Pons (tissue), 1 donor: ENCODE results near the gene FAM83G.

Experiments used
- DNase-seq: peaks from one replicate; pipeline ENCODE4 v3.0.0-alpha.2; 2016; ENCODE audit warnings: low spot score

FAM83G gene

DNA sequence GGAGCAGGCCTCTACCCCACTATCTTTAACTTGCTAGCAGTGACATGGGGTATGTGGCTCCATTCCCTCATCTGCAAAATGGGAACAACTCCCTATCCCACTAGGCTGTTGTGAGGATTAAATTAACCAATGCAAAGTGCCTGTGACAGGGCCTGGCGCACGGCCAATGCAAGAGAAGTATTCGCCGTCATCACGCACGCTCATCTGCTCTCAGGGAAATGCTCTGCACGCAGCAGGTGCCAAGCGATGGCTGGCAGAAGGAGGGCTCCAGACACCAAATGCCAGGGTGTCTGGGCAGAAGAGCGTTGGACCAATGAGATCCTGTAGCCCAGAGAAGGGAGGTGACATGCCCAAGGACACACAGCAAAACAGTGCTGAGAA is 17.3 kb downstream of the FAM83G start:
- no peak for DNase-seq

DNA sequence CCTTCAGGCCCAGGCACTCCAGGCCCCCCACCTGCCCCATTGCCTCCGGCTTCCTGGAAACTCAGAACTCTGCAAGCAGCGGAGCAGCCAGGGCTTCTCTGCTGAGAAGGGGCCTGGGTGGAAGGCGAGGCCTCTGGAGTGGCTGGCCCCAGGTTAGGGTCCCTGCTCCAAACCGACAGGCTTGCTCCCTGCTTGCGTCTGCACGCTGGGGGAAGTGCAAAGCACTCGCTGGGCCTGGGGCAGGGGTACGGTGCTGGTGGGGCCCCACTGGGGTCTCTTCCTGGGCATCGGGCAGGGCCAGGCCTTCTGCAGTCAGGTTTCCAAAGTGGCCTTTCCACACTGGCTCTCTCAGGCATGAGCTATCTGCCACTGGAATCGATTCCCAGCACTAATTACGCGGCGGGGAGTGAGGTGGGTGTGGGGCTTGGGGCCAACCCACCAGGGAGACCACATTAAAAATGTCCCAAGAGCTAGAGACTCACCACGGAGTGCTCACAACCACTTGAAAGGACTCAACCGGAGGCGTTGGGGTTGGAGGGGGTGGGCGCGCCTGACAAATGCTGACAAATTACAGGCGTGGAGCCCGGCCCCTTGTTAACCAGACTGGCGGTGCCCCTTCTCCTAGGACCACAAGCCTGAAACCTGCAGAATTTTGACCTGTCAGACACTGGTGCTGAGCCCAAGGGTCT is 17.9 kb downstream of the FAM83G start:
- DNase-seq = no peak

DNA sequence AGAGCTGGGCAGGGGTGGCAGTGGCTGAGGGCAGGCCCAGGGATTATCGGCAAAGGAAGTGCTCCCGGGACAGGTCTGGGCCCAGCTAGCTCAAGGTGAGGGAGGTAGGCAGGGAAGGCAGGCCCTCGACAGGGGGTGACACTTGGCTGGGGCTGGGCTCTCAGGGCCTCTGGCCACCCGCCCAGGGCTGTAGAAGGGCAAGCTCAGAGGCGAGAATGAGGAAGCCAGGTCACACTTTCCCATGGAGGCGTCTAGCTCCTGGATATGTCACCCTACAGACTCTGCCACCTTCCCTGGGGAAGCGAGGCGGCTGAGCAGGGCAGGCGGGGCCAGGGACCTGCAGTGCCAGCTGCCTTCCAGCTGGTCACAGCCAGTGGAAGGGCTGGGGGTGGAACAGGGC is 19.1 kb downstream of the FAM83G start:
- DNase-seq = no peak

DNA sequence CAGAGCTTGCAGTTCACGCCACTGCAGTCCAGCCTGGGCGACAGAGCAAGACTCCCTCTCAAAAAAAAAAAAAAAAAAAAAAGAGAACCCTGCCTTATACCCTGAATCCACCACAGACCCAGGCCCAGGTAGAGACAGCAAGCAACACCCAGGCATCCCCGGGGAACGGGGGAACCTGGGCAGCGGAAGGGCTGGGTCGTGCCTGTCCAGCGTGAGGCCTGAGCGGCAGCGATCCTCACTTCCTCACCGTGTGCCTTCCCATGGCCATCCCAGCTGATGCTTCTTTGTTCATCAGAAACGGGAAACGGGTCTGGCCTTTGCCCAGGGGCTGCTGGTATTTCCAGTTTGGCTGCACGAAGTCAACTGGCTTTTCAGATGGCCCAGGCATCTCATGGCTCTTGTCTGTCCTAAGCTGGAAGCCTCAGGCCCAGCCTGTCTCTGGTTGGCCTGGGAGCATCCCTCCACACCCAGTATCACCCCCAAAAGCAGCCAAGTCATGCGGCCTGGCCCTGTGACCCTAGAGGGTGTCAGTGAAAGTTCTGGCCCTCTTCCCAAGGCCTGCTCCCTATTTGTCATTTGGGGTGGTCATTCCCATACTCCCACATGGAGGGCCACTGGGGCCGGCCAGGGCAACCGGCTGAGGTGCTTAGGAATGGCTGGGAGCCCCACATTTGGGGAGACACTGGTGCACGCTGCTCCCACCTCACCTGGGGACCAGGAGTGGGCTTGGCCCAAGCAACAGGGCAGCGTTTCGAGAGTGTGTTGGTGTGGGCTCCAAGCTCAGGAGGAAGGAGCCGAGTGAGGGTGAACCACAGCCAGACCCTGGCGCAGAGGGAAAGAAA is 20.1 kb downstream of the FAM83G start:
- no peak for DNase-seq

DNA sequence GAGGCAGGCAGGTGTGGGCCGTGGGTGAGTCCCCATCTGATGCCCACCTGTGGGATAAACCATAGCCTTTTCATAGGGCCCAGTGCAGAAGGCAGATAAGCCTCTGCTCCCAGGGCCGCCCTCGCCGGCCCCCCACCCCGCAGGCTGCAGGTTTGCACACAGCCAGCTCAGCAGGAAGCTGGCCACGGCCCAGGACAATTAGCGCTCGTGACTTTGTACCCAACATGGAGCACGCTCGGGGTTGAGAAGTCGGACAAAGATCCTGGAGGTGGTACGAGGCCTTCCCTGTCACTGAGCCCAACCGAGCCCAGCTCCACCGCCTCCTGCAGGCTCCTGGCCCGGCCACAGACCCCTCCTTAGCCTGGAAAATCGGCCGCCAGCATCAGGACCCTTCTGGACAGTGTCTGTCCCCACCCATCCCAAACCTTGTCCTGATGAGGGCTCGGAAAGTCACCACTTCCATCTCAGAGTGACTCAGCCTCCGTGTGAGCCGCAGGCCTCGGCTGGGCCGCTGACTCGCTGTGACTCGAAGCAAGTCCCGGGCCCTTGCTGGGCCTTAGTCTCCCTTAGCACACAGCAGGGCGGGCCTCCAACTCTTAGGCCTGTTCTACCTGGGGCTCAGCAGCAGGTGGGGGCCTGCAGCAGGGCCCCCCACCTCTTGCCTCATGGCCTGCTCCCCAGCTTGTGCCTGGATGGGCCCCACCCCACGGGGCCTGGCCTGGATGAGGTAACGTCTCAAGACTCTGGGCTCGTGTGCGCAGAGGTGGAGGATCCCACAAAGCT is 22.7 kb downstream of the FAM83G start:
- DNase-seq = no peak

DNA sequence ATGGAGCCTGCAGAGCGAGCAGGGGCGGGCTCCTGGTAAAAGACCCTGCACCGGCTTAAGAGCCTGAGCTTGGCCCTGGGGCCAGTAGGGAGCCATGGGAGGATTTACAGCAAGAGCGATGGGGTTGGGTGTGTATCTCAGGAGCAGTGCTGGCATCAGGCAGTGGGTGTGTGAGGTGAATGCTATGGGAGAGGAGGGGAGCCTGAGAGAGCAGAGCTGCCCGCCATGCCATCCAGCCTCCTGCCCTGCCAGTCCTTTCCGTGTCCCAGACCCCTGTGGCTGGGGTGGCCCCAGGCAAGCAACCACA is 23.3 kb downstream of the FAM83G start:
- DNase-seq = no peak

DNA sequence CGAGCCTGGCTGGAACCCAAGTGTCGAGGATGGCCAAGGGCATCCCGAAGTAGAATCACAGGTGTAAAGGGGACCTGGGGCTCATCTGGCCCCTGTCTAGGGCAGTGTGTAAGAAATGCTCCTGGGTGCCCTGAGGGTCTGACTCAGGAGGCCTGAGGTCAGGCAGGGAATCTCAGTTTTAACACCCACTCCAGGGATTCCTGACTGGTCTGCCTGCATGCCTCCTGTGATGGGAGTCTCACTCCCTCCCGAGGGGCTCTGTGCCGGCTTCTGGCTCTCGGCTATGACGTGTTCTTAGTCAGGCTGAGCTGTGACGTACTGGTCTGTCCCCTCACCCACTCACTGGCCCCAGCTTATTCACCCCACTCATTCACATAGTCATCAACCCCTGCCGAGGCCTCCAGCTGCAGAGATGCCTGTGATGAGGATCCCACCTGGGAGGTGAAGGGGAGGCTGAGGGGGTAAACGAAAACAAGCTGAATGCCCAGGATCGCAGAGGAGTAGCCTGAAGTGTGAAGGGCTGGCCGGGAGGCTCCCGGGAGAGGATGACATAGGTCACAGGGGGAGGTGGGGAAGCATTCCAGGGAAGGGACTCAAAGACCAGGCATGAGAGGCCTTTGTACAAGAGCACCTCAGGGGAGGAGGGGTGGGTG is 23.8 kb downstream of the FAM83G start:
- DNase-seq = no peak

DNA sequence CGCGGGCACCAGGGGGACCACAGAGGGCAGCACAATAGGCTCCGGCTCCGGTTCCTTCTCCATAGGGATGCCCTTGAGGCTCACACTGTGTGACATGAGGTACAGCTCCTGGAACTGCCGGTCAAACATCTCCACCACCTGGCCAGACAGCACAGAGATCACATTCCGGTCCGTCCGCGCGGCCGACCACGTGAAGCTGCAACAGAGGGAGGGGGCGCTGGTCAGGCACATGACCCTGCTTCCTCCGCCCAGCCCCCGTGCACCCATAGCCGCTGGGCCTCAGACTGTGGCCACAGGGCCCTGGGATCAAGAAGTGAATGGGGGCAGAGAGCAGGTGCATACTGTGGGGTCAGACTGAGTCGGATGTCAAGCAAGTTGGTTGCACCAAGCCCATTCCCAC is 25.9 kb downstream of the FAM83G start:
- no peak for DNase-seq

DNA sequence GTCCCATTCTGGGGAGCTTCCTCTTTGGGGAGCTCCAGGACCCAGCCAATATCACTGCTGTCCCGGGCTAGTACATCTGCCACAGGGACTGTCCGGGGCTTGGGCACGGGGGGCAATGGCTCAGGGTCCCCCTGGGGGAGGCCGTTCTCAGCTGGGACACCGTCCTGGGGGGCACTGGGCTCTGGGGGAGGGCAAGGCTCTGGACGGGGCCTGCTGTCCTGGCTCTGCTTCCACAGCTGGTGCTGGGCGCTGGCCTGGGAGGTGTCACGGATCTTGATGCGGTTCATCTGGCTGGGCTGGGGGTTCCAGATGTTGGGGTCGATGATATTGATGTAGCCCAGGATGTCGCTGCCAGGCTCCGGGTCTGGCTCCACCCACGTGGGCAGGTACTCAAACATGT is 26.5 kb downstream of the FAM83G start:
- no peak for DNase-seq

DNA sequence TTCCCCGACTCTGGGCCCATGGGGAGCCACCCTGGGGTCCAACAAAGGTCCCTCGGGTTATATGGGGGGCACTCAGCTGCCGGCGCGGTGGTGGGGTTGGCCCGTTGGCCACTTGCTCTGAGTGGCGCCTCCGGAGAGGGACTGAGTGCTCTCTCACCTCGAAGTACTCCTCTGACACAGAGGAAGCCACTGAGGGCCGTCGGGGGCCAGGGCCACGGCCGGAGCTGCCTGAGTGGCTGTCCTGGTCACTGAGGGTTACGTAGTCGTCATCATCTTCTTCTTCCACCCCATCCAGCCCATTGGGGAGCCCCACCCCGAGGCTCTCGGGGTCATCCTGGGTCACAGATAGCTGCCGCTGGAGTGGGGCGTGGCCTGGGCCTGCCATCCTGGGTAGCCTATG is 26.9 kb downstream of the FAM83G start:
- no peak for DNase-seq

DNA sequence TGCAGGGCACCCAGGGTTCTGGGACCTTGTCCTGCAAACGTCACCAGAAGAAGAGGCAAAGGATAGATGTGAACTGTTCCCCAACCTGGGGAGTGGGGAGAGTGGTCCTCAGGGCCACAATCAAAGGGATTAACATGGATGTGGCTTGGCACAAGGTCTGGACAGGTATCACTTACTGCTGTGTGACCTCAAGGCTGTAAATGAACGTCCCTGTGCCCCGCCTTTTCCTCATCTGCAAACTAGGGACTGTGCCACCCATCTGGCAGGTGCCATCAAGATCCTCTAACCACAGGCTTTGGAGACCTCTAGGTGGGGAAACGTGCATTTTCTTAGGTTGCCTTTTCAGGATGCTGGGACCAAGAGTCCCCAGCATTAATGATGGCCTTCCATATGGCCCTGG is 27.5 kb downstream of the FAM83G start:
- no peak for DNase-seq

DNA sequence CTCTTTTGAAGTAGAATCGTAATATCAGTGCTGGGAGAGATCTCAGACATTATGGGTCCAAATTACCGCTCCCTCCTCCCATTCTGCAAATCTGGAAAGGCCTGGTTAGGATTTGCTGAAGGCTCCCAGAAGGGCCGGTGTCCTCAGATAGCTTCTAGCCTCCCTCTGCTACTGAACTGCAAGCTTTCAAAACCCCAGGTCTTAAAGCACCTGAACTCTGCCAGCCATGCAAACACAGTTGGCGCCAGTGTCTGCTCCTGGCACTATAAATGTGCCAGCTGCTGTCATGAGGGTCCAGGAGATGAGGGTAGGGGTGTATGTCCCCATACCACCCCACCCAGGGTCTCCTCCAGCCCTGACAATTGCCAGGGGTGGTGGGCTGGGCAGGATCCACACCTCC is 28.4 kb downstream of the FAM83G start:
- DNase-seq = no peak

DNA sequence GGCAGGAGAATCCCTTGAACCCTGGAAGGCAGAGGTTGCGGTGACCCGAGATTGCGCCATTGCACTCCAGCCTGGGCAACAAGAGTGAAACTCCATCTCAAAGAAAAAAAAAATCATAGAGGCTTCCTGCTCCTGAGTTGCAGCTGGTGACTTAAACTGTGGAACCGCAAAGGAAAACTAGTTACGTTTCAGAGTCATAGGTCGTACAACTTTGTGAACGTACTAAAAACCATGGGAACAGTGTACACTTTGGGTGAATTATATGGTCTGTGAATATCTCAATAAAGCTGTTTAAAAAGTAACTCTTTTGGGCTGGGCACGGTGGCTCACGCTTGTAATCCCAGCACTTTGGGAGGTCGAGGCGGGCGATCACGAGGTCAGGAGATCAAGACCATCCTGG is 29.0 kb downstream of the FAM83G start:
- no peak for DNase-seq

DNA sequence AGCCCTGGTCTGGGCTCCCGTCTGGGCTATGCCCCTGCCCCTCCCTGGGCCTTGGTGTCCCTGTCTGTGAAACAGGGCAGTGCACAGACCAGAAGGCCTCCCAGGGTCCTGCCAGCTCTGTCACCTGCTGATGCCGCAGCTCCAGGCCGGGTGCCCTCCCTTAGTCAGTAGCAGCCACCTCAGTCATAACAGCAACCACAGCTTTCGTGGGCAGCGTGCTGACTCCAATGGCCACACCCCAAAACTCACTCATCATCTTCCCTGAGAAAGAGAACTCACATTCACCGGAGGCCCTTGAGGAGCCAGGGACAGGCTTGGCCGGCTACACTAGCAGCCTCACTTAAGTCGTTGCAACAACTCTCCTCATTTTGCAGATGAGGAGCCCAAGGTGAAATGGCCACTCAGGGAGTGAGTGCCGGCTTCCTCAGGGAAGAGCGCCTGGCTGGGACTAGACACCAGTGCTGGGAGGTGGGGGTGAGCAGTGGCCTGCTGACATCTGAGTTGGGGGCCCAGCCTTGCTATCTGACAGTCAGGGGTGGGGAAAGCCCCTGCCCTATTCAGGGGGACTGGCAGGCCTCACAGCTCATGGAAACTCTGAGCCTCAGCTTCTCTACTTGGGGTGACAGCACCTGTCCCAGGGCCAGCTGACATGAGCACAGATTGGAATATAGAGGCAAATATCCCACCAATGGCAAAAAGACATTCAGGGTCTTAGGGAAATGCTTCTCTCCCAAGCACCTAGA is 30.0 kb downstream of the FAM83G start:
- no peak for DNase-seq

DNA sequence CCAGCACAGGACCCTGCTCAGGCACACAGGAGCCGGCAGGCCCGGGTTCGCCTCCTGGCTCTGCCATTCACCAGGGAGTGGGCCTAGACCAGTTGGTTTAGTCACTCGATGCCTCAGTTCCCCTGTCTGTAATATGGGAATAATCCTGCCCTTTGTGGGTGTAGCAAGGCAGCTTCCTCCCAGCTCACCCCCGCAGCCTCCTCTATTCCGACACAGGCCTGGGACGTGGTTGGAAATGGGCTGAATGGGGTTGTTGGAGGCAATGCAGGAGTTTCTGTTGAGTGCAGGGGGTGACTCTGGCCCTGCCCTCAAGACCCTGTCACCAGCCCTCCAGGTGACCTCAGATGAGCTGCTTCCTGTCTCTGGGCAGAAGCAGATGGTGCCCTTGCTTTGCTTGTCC is 32.8 kb downstream of the FAM83G start:
- no peak for DNase-seq

DNA sequence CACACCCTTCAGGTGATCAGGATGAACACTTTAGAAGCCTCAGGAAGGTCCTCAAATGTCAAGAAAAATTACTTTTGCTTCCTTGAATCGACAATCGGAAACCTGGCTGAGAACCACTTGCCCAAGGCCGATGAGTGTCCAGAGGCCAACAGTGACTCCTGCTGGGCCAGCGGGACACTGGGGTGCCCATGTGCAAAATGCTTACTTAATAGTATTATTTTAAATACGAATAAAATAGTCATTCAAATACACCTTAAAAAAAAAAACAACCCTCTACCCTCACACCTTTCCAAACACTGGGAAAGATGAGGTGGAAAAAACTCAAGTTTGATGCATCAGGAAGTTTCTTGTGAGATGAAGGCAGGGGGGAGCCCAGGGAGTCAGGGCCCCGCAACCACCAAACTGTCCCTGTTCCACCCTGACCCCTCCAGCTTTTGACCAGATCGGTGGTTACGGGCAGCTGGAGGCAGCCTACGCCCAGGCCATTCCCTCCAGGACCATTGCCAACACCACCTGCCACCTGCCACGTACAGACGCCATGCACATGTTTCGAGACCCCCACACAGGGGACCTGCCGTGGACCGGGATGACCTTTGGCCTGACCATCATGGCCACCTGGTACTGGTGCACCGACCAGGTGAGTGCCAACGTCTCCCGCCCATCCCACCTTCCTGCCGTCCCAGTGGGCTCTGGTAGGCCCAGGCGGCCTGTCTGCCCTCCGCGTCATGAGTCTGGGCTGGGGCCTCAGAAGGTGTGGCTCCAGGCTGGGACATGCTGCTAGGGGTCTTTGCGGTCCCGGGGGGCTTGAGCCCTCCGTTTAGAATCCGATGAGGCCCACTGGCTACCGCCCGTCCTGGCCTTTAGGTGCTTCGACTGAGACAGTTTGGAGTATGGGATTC is 33.7 kb downstream of the FAM83G start:
- no peak for DNase-seq

DNA sequence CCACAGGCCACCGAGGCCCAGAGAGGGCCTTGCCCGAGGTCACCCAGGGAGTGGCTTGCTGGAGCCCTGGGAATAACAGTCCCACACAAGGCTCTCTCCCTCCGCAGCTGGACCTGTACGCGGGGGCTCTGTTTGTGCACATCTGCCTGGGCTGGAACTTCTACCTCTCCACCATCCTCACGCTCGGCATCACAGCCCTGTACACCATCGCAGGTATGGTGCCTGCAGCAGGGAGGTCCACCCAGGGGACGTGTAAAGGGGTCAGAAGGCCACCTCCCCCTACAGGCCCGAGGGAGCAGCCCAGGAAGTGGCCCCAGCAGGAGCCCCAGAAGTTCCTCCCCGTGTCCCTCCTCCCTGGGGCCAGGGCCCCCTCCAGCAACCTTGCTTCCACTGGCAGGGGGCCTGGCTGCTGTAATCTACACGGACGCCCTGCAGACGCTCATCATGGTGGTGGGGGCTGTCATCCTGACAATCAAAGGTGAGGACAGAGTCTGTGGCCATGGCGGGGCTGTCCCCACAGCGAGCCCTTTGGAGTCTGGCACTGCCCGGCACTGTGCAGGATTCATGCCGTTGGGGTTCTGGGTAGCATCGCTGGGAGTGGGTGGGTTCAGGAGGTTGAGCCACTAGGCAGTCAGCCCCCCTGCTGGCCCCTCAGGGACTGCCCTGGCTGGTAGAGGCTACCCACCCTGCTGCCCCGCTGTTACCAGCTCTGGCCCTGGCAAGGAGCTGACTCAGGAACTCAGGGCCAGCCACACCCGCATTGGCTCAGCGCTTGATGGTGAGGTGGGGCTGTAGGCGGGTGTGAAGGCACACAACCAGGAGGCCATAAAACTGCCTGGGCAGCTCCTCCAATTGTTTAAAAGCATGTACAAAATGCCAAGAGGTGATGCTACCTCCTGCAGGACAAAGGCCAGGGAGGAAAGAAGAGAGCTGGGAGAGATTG is 35.3 kb downstream of the FAM83G start:
- DNase-seq = no peak

DNA sequence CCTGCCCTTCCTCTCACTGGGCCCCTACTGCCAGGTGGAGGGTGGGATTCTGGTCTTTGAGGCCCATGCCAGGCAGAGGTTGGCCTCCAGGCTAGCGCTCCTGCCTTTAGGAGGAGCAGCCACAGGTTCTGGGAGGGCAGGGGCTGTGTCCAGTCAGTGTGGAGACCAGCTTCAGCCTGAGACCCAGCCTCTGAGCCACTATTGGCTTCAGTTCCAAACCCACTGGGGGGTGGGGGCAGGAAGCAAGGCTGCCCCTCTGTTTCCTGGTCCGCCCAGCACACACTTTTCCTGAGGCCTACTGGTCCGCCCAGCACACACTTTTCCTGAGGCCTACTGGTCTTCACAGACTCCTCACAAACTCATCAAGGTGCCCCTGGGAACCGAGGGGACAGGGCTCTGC is 36.2 kb downstream of the FAM83G start:
- DNase-seq = no peak

DNA sequence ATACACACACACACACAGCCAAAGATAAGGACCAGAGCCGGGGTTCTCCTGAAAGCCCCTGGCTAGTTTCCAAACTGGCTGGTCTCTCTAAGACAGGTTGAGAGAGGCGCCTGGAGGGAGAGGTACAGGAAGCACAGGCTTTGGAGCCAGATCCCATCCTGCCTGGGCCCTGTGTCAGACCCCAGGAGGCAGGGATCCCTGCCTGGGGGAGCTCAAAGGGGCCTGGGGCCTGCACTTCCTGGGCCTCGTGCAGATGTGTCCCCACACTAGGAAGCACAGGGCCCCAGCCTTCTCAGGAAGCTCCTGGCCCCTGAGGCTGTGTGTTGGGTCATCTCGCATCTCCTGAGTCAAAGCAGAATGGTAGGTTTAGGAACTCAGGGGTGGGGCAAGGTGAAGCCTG is 36.6 kb downstream of the FAM83G start:
- DNase-seq = no peak
